ENCODE measurements around the gene ZNF112. TPM values are rescaled to one million over a fixed set of nuclear protein-coding genes. Genes with fewer than 3 reads are reported as not detected.

ZNF112 gene
- total RNA-seq, 1 experiment from 2014 or later = 3.3 TPM

DNA sequence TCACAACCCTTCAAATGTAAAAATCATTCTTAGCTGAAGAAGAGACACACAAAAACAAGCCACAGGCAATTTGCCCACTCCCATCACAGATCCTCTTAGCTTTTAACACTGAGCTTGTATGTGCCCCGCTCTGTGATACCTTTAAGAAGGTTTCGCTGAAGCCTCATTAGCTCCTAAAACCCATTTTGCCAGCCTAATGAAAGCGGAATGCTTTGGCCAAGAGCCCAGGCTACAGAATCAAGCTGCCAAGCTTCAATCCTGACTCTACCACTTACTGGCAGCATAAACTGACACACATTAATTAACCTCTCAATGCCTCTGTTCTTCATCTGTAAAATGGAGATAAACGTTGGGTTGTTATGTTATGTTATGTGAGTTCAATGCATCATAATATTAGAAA lies 10.5 kb downstream of the ZNF112 start:
- no CpG with 5 or more reads among the region's 4 CpGs for WGBS (ENCODE audit: extremely low coverage, insufficient read length, low lambda C conversion rate)
- H3K79me2 ChIP-seq (ENCODE audit: insufficient read depth, low read length) = no peaks in the 10 kb centered on the region
- no peak overlapping the region for H2BK15ac ChIP-seq (ENCODE audit: low read depth, low read length)
- no peak overlapping the region for H2BK5ac ChIP-seq (ENCODE audit: insufficient read length, low read length)
- no peak overlapping the region for H3K4me3 Mint-ChIP-seq
- H3K36me3 Mint-ChIP-seq (ENCODE audit: insufficient read depth in 1 of 3, low read depth in 3 of 3) = peaks cover 8 to 21% (median 11%) of the 10 kb centered on the region in 3 experiments
- no peak overlapping the region for H2BK120ac ChIP-seq (ENCODE audit: low read depth, low read length, poor library complexity, severe bottlenecking)
- no peak overlapping the region for H3K4ac ChIP-seq (ENCODE audit: low read depth, low read length)
- H3K27me3 Mint-ChIP-seq (ENCODE audit: low read depth) = no peaks in the 10 kb centered on the region
- H3K14ac ChIP-seq (ENCODE audit: insufficient read depth, low read length) = no peak overlapping the region
- no peak overlapping the region for H3K4me2 ChIP-seq (ENCODE audit: insufficient read depth, insufficient read length, low read length)
- H3K27ac ChIP-seq (ENCODE audit: insufficient read length, low read depth, low read length) = no peak overlapping the region
- H3K79me1 ChIP-seq (ENCODE audit: insufficient read depth, low read depth, low read length, poor library complexity, severe bottlenecking) = no peaks in the 10 kb centered on the region
- no peak overlapping the region for H3K56ac ChIP-seq (ENCODE audit: insufficient read length, low read depth, low read length)
- H3K18ac ChIP-seq (ENCODE audit: insufficient read length, low read depth, low read length) = no peak overlapping the region
- H2AFZ ChIP-seq (ENCODE audit: low read length) = no peak overlapping the region
- H3K9me3 ChIP-seq (ENCODE audit: control insufficient read depth, low read depth, low read length) = peaks cover 1% of the 10 kb centered on the region
- no peak overlapping the region for H2BK20ac ChIP-seq (ENCODE audit: low read depth, low read length, poor library complexity, severe bottlenecking)
- H3K23ac ChIP-seq (ENCODE audit: insufficient read length, low read depth, low read length) = no peak overlapping the region
- no peak overlapping the region for H3K9ac ChIP-seq (ENCODE audit: extremely low read depth, insufficient read length, low read length)
- H3K27ac Mint-ChIP-seq = no peak overlapping the region
- no peak overlapping the region for H3T11ph ChIP-seq (ENCODE audit: low read length)
- no peak overlapping the region for H2BK12ac ChIP-seq (ENCODE audit: insufficient read length, low read depth, low read length)
- no peaks in the 10 kb centered on the region for H4K20me1 ChIP-seq (ENCODE audit: control insufficient read depth, insufficient read depth, insufficient read length)
- no peaks in the 10 kb centered on the region for H3K4me1 Mint-ChIP-seq
- no peak overlapping the region for H4K5ac ChIP-seq (ENCODE audit: insufficient read length, low read depth, low read length)
- TF ChIP-seq, protein P1, sequence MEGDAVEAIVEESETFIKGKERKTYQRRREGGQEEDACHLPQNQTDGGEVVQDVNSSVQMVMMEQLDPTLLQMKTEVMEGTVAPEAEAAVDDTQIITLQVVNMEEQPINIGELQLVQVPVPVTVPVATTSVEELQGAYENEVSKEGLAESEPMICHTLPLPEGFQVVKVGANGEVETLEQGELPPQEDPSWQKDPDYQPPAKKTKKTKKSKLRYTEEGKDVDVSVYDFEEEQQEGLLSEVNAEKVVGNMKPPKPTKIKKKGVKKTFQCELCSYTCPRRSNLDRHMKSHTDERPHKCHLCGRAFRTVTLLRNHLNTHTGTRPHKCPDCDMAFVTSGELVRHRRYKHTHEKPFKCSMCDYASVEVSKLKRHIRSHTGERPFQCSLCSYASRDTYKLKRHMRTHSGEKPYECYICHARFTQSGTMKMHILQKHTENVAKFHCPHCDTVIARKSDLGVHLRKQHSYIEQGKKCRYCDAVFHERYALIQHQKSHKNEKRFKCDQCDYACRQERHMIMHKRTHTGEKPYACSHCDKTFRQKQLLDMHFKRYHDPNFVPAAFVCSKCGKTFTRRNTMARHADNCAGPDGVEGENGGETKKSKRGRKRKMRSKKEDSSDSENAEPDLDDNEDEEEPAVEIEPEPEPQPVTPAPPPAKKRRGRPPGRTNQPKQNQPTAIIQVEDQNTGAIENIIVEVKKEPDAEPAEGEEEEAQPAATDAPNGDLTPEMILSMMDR (conservative IDR thresholded peaks at IDR 0.05) = no peak
- H2AK5ac ChIP-seq (ENCODE audit: insufficient read length, low read length) = no peak overlapping the region
- no peak overlapping the region for H4K91ac ChIP-seq (ENCODE audit: insufficient read length, low read depth, low read length)
- no peak for DNase-seq
- H4K8ac ChIP-seq (replicated peaks; ENCODE audit: insufficient read length, low read depth, low read length) = no peak overlapping the region
- H3K9me3 Mint-ChIP-seq = peaks cover 57 to 86% of the 10 kb centered on the region in 2 experiments
- H3K27me3 ChIP-seq (ENCODE audit: insufficient read depth, low read length) = no peaks in the 10 kb centered on the region
- H3K23me2 ChIP-seq (ENCODE audit: insufficient read length, low read depth, low read length, poor library complexity, severe bottlenecking) = no peaks in the 10 kb centered on the region
- H3K4me1 ChIP-seq (ENCODE audit: insufficient read depth, low read length) = no peaks in the 10 kb centered on the region
